LNCAP (cell line): ENCODE data around the gene VKORC1L1.

Source experiments
- TF ChIP-seq, protein P1 (sequence below): fragments of 450-650 bp; IDR thresholded peaks from 2 replicates; pipeline ENCODE4 v1.5.1; 2017; ENCODE audit warnings: mild to moderate bottlenecking

Gene VKORC1L1

DNA sequence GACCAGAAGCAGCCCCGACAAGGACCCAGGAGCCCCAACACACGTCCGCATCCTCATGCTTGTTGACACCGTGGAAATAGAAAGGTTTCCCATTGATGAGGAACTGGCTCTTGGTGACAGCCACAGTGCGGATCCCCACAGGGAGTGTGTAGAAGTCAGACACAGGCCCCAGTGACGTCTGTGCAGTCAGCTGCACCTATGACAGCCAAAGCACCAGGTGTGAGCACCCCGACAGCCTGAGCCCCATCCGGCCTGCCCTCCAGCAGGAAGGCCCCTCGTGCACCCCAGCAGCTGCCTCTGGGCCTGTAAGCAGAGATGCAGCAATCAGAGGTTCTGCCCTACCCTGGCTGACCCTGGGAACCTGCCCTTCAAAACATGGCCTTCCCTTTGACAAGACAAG lies 102.0 kb downstream of the VKORC1L1 start:
- TF ChIP-seq, protein P1, sequence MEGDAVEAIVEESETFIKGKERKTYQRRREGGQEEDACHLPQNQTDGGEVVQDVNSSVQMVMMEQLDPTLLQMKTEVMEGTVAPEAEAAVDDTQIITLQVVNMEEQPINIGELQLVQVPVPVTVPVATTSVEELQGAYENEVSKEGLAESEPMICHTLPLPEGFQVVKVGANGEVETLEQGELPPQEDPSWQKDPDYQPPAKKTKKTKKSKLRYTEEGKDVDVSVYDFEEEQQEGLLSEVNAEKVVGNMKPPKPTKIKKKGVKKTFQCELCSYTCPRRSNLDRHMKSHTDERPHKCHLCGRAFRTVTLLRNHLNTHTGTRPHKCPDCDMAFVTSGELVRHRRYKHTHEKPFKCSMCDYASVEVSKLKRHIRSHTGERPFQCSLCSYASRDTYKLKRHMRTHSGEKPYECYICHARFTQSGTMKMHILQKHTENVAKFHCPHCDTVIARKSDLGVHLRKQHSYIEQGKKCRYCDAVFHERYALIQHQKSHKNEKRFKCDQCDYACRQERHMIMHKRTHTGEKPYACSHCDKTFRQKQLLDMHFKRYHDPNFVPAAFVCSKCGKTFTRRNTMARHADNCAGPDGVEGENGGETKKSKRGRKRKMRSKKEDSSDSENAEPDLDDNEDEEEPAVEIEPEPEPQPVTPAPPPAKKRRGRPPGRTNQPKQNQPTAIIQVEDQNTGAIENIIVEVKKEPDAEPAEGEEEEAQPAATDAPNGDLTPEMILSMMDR, result no peak

- TF ChIP-seq, protein P1, result no peak
Observed at GRCh38 chr7:65975814-65976445, 103.1 kb downstream of the VKORC1L1 start.

DNA sequence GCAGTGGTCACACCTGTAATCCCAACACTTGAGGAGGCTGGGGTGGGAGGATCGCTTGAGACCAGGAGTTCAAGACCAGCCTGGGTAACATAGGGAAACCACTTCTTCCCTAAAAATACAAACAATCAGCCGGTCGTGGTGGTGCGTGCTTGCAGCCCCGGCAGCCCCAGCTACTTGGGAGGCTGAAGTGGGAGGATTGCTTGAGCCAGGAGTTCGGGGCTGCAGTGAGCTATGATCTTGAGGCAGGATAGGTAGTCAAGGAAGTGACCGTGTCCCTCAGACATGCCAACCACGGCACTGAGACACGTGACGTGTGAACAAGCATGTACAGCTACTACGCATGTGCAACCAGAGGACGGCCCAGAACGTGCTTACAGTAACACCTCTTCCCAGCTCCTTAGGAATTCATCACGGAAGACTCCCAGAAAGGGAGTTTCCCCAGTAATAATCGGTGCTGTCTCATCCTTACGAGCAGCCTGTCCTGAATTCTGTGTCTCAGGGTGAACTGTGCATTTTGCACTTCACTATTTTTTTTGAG lies 103.9 kb downstream of the VKORC1L1 start:
- TF ChIP-seq, protein P1, result no peak

DNA sequence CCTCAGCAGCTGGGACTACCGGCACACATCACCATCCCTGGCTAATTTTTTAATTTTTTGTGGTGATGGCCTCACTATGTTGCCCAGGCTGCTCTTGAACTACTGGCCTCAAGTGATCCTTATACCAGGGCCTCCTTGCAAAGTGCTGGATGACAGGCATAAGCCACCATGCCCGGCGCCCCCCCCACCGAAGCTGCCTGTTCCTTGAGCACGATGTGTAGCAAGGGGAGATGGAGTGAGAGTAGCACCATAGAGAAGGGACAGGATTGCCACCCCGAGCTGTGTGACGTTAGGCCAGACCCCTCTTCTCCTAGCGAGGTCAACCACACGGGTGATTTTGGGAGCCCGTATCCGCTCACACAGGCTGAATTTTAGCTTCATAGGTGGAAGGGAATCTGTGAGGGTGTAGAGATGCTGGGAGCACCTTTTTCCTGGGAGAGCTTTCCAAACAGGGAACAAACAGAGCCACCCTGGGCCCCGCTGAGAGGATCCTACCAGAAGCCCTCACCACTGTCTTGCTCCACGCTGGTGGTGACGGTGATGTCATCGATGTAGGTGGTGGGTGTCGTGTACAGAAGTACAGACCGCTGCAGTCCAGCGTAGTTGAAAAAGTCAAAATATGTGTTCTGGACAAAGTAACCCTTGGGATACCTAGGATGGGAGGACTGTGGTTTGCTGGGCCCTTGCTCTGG lies 106.2 kb downstream of the VKORC1L1 start:
- TF ChIP-seq, protein P1, result no peak

DNA sequence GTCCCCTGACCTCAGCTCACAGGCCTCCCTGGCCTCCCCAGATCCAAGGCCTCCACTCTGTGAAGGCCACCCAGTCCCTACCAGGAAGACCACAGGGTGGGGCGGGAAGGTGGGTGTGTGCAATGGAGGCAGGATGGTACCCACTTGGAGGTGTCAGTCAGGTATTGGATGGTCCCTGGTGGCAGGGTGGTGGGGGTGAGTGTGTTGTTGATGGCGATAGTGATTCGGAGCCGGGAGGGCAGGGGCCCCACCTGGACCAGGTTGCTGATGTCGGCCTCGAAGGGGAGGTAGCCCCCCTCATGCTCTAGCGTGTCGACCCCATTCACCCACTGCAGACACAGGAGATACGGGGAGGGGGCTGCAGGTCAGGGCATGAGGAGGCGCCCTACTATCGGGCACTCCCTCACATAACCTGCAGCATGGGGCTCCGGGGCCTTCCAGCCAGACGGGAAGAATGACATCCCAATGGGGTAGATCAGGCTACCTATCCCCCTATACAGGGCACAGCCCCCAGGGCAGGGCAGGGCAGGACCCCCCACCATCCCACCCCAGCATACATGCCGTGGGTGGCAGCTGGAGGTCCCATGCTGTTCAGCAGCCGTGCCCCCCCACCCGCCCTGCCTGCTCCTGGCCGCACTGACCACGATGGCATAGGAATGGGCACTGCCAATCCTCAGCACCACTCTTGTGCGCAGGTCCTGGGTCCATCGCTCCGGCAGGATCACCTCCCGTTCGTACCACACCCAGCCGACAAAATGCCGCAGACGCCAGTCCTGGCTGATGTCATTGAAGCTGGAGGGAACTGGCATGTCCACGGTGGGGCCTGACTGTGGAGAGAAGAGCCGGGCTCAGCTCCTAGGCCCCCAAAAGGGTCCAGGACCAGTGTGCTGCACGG lies 107.0 kb downstream of the VKORC1L1 start:
- TF ChIP-seq, protein P1, result no peak

GRCh38 chr7:65980478-65981250 lies 107.8 kb downstream of the VKORC1L1 start:
- TF ChIP-seq, protein P1, result no peak
